ES-I3 (cell line): ENCODE data around the gene CAMKMT.
A peak's percentile ranks its signal among the peaks of the same experiment; 100 is the strongest.

Experiments used
- H3K36me3 ChIP-seq: 2 replicates; pipeline ENCODE4 v1.6.1; 2013; ENCODE audit warnings: mild to moderate bottlenecking, low read length, control low read depth, moderate library complexity; ENCODE audit not compliant: insufficient read depth
- H3K4me1 ChIP-seq: 2 replicates; pipeline ENCODE4 v1.6.1; 2013; ENCODE audit warnings: mild to moderate bottlenecking, control low read depth, low read length; ENCODE audit not compliant: insufficient read depth
- H3K9ac ChIP-seq: 2 replicates; pipeline ENCODE4 v1.6.1; 2013; ENCODE audit warnings: low read depth, mild to moderate bottlenecking, low read length, moderate library complexity
- H3K9me3 ChIP-seq: 2 replicates; pipeline ENCODE4 v1.6.1; 2013; ENCODE audit warnings: mild to moderate bottlenecking, low read length, moderate library complexity; ENCODE audit not compliant: control insufficient read depth, insufficient read depth

CAMKMT gene

DNA sequence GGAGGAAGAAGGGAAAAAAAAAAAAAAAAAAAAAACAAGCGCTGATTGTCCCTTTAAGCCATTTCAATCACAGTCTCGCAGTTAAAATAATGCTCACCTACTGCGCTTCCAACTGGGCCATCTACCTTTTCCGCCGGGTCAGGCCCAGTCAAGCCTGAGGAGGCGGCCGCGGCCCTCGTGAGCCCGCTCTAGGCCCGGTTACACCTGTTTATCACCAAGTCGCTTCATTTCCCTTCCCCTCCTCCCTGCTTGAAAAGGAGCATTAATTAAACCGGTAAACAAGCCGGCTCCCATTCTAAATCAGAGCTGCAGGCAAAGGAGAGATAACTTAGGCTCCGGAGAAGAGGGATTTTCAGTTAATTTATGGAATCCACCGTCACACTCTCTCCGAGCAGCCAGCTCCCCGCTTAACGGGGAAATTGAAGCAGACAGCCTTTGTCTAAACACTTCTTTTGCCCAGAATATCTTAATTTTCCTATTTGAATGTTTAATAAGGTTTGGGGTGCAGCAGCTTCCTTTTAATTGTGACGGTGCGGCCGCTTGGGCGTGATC is 439.6 kb downstream of the CAMKMT start:
- H3K4me1 ChIP-seq: peaks cover 13% of the 10 kb centered on the region
- peak overlapping the region; percentile 45; the same call in 1 of the 2 replicates for H3K9ac ChIP-seq
- H3K36me3 ChIP-seq: no peaks in the 10 kb centered on the region
- no peaks in the 10 kb centered on the region for H3K9me3 ChIP-seq

DNA sequence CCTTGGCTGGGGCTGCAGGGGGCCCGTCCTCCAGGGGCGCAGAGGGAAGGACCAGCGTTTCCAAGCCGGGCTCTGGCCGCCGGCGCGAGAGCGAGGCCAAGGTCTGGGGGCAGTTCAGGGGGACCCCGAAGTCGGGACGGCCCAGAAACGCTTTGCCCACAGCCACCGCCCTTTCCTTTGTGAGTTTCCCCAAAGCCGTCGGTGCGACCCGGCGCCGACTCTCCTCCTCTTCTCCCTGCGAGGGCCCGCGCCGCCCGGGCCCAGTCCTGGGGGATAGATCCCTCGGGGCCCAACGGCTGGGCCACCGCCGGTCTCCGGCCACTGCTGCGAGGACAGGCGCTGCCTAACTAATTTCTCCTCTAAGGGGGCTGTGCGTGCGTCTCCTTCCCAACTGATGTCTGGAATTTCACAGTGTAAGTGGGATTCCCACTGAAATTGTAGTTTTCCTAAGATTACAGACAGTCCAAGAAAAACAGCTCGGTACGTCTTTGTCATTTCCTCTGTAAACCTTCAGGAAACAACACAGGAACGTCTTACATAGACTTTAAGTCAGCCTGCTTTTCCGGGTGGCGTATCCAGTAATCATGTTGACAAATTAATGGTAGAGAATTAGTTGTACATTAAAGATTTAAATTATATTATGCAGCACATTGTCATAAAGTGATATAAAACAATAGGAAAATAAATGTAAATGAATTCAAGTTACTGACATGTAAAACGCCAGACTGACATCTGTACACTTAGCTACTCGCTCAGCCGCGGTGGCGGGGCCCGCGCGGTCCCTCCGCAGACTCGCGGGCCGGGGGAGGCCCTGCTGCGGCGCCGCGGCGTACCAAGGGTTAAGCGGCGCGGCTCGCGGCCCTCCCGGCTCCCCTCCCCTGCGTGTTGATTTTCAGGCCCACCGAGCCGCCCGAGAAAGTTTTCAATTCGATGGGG is 440.4 kb downstream of the CAMKMT start:
- Histone ChIP-seq H3K4me1 (peaks cover 13% of the 10 kb centered on the region), H3K36me3 (no peaks in the 10 kb centered on the region), H3K9me3 (no peaks in the 10 kb centered on the region), H3K9ac (peak overlapping the region; percentile 45)

DNA sequence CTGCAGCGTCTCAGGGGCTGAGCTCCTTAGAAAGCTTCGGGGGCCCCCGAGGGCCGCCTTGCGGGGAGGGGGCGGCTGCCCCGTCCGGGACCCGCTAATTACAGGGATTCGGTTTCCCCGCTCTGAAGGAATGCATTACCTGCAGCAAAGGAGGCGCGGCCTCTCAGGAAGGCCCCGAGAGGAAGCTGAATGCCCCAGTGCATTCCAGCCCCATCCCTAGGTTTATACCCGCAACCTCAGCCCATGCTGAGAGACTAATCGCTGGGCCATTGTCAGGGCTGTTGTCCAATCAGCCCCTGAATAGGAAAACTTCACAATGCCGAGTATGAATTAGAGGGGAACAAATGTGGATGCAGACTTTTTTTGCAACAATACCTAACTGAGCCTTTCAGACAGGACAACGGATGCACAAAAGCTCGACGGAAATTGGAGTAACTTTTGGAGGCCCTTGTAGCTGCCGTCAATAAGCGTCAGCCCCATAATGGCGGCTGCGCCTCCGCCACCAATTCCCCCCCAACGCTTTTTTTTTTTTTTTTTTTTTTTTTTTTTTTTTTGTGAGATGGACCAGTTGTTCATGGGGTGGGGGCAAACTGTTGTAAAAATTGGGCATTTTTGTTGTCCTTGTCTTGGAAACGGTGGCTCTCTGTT is 441.2 kb downstream of the CAMKMT start:
- Histone ChIP-seq H3K9me3 (no peaks in the 10 kb centered on the region), H3K9ac (peak overlapping the region; percentile 45; the same call in 1 of the 2 replicates), H3K36me3 (no peaks in the 10 kb centered on the region), H3K4me1 (peaks cover 13% of the 10 kb centered on the region)

DNA sequence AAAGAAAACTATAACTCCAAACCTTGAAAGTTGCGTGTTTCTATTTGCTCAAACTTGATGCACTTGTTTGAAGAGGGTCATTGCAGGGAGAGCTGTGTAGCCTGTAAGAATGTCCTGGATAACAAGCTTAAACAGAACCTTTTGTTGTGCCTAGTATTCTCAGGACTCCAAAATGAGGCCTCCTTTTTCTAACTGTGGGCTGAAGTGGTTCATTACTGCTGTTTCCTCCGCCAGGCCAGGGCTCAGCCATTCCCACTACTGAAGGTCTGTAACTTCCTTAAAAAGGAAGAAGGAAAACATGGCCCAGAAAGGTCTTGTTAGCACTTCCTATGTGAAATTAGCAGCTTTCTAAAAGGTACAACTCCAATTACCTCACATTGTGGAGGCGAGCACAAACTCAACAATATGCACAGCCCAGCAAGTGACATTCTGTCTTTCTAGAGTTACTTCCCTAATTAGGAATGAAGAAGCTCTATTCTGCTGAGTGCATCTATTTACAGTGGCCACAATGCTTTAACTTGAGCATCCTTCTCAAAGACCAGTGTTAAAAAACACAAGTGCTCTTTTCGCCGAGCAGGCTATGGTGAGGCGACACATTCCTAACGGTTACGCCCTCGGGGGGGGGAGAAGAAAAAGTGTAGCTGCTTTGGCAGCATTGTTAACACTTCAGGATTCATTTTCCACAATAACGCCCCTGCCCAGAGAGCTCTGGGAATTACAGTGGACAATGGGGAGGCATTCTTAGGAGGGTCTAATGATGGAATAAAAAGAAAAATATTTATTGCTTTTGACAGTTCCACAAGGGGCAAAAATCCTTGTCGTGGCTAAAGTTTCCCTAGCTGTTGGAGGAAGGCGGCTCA is 442.9 kb downstream of the CAMKMT start:
- Histone ChIP-seq H3K36me3 (no peaks in the 10 kb centered on the region), H3K9me3 (no peaks in the 10 kb centered on the region), H3K9ac (no peak overlapping the region), H3K4me1 (peaks cover 13% of the 10 kb centered on the region)

DNA sequence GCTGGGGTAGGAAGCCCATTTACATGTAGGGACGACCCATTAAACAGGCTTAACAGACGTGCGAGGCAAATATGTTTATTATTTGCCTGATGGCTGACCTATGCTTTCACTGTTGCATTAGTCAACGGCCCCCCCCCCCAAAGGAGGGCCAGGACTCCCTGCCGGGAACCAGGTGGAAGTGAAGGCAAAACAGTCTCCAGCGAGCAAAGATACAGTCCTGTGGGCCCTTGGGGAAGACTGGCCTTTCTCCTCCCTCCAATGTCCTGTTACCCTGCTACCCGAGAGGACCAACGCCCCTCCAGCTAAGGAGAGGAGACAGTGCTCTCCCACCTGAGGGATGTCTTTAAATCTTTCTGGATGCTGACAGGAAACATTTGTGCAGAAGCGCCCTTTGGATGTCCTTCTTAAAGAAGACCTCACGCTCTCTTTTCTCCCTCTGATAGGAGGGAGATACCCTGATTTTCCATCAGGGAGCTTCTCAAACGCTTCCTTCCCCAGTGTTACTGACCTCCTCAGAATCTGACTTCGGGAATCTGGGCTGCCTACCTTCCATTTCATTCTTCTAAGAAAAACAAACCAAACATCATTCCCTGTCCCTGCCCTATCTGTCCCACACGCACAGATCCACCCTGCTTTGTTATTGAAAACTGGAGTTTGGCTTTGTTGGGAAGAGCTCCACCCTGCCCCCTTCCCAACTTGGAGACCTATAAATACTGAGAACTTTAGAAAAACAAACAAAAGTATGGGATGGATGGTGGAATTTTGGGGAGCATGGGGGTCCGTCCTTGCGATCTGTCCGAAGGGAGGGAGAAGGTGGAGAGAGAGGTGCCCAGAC is 443.9 kb downstream of the CAMKMT start:
- H3K4me1 ChIP-seq: peaks cover 13% of the 10 kb centered on the region
- no peaks in the 10 kb centered on the region for H3K9me3 ChIP-seq
- H3K9ac ChIP-seq: no peak overlapping the region; the same call in 1 of the 2 replicates
- H3K36me3 ChIP-seq: no peaks in the 10 kb centered on the region

DNA sequence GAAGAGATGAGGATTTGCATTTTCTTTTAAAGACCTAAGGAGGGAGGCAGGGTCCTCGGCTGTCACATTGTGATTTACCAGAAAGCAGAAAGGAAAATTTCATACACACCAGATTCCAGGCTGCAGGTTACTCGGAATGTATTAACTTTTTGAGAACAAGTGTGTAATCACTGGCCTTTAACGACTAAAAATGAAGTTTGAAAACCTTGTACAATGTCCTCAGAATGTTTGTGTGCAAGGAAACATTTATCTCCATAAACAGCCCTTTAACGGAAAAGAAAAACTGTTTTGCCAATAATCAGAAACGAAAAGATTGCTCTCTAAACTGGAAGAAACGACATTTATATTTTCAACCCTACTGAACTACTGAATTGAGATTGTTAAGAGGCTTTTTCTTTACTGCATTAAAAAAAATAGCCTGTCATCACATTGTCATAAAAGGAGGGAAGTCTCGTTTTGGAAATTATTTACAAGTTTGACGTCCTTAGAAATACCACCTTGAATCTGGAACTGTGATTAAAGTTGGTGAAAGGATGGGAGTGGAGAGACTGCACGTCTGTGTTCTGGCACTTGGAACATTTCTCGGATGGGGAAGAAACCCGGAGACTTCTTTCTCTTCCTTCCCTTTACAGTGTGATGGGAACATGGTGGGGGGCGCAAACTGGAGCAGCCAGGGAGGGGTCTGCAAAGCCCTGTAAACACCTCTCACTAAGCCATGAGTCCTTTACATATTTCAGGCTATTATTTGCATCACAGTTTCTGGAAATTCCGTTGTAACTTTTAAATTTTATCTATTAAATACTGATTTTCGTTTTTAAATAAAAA is 445.7 kb downstream of the CAMKMT start:
- H3K36me3 ChIP-seq: no peaks in the 10 kb centered on the region
- no peak overlapping the region for H3K9ac ChIP-seq
- no peaks in the 10 kb centered on the region for H3K9me3 ChIP-seq
- peaks cover 13% of the 10 kb centered on the region for H3K4me1 ChIP-seq

DNA sequence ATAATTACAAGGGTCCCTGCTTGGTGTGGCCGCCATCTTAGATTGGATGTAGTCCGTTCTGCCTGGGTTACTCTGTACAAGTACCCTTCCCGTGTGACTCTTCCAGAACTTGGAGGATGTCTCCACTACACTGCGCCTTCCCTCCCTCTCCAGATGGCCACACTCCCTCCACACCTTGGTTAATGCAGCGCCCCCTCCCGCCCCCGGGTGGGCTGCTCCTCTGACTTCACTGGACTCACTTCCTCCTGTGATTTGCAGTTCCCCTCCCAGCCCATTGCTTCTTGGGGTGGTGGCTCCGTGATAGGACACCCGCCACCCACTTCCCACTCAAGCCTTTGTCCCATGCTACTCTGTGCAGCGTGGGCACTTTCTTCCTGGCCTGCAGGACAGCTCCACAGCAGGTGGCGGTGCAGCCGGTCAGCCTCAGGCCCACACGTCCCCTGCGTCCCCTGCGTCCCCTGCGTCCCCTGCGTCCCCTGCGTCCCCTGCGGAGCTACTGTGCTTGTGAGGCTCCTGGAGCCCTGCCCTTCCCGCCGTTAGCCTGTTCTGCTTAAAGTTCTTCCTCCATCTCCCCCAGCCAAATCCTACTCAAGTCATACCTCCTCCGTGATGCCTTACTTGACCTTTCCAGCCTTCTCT is 449.3 kb downstream of the CAMKMT start:
- Histone ChIP-seq H3K9ac (no peak overlapping the region; the same call in 1 of the 2 replicates), H3K4me1 (no peaks in the 10 kb centered on the region; the same call in none of the 2 replicates), H3K36me3 (no peaks in the 10 kb centered on the region), H3K9me3 (no peaks in the 10 kb centered on the region)

DNA sequence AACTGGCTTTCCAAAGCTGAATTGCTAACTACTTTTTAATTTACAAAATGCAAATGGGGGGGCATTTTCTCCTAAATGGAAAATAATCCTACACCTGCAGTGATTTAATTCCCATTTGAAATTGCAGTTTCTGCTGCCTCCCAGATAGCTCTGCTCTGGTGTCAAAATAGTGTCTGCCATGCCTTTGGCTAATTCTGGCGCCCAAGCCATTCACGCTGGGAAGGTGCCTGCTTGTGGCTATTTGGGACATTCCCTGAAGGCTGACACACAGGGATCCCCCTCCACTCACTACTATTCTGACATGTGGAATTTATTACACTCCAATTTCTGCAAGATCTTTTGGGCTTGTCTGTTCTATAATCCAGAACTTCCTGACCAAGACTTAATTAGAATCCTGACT is 451.4 kb downstream of the CAMKMT start:
- Histone ChIP-seq H3K9me3 (no peaks in the 10 kb centered on the region), H3K4me1 (no peaks in the 10 kb centered on the region; the same call in 1 of the 2 replicates), H3K36me3 (no peaks in the 10 kb centered on the region), H3K9ac (no peak overlapping the region)

DNA sequence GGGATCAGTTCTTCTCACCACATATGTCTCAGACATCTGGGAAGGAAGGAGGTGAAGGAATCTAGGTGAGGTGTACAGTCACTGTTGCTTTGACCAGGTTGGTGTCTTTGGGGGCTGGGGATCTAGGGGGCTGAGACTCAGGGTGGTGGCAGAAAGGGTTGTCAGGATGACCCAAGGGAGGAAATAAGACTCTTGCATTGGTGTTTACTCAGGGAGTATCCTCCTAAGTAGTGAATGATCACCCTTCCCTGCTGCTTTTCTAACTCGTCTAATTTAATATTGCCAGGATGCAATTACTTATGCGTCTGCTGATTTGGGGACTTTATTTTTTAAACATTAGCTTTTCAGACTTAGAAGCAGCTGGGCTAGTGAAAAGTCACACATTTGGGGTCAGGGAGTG is 451.9 kb downstream of the CAMKMT start:
- Histone ChIP-seq H3K36me3 (no peaks in the 10 kb centered on the region), H3K9ac (no peak overlapping the region), H3K9me3 (no peaks in the 10 kb centered on the region), H3K4me1 (no peaks in the 10 kb centered on the region; the same call in 1 of the 2 replicates)

DNA sequence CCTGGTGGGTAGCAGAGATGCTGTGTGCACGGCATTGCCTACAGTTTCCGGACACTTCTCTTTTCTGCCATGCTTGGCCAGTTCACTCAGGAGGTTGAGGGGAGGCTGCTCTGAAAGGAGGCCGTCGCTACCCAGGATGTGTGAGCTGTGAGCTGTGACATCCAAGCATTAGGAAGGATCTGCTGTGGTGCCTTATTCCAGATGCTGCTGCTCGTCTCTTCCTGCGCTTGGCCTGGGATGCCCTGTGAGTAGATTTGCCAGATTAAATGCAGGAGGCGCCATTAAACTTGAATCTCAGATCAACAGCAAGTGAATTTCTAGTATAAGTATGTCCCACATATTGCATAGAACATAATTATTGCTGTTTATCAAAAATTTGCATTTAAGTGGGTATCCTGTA is 455.5 kb downstream of the CAMKMT start:
- Histone ChIP-seq H3K9me3 (no peaks in the 10 kb centered on the region), H3K9ac (no peak overlapping the region), H3K4me1 (no peaks in the 10 kb centered on the region), H3K36me3 (no peaks in the 10 kb centered on the region)

DNA sequence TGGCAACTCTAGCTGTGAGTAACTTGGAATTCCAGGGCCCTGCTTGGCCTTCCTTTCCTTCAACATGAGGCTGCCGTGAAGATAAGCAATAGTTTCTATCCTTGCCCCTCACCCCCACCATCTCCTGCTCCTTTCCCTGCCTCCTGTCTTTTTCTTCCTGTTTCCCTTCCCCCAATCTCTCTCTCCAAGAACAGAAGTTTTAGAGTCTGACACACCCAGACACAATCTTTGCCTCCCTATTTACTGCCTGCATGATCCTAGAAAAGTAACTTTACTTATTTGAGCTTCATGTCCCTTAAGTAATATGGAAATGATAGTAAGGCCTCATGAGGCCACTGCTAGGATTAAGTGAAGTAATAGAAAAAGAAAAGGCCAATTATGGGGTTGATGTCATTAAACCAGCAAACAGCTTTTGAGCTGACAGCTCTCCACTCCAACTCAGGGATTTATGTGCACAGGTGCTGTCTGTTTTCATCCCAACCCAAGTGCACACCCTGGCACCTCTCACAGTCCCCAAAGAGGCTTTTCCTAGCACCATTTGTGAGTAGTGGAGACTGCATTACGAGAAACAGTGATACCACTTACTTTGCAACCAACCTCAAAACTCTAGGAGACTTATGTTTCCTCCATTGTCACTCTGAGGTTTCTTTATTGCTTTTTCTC is 456.1 kb downstream of the CAMKMT start:
- H3K36me3 ChIP-seq: no peaks in the 10 kb centered on the region
- H3K4me1 ChIP-seq: no peaks in the 10 kb centered on the region
- no peaks in the 10 kb centered on the region for H3K9me3 ChIP-seq
- no peak overlapping the region for H3K9ac ChIP-seq

DNA sequence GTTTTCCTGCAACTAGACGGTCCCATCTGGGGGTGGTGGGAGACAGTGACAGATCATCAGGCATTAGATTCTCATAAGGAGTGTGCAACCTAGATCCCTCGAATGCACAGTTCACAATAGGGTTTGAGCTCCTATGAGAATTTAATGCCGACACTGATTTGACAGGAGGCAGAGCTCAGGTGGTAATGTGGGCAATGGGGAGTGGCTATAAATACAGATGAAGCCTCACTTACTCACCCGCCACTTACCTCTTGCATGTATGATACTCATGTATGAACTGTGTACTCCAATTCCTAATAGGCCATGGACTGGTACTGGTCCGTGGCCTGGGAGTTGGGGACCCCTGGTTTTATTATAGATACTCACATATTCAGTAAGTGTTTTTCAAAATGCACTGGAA is 457.3 kb downstream of the CAMKMT start:
- Histone ChIP-seq H3K9ac (no peak overlapping the region), H3K36me3 (no peaks in the 10 kb centered on the region), H3K4me1 (no peaks in the 10 kb centered on the region), H3K9me3 (no peaks in the 10 kb centered on the region)
